Parathyroid adenoma (tissue), 2 donors: ENCODE results near the gene PRX.

Experiments used
- H2AFZ ChIP-seq: fragments of 300-600 bp; sonication (generic); one replicate; pipeline ENCODE4 v1.7.0; 2017; ENCODE audit warnings: antibody characterized with exemption, mild to moderate bottlenecking
- H3K27ac ChIP-seq: fragments of 300-600 bp; sonication (generic); one replicate; pipeline ENCODE4 v1.7.0; 2017
- H3K27me3 ChIP-seq: fragments of 300-600 bp; sonication (generic); one replicate; pipeline ENCODE4 v1.7.0; 2017; ENCODE audit warnings: low read length; ENCODE audit not compliant: control insufficient read depth, insufficient read depth
- H3K36me3 ChIP-seq: fragments of 300-600 bp; sonication (generic); one replicate; pipeline ENCODE4 v1.7.0; 2017; ENCODE audit warnings: low read length; ENCODE audit not compliant: control insufficient read depth, insufficient read depth
- H3K4me1 ChIP-seq: fragments of 300-600 bp; sonication (generic); one replicate; pipeline ENCODE4 v1.7.0; 2017; ENCODE audit warnings: control low read depth
- H3K4me2 ChIP-seq: fragments of 300-600 bp; sonication (generic); one replicate; pipeline ENCODE4 v1.7.0; 2017; ENCODE audit warnings: low read length
- H3K4me3 ChIP-seq: fragments of 300-600 bp; sonication (generic); one replicate; pipeline ENCODE4 v1.7.0; 2017; ENCODE audit warnings: low read depth, low read length
- H3K79me2 ChIP-seq: fragments of 300-600 bp; sonication (generic); one replicate; pipeline ENCODE4 v1.7.0; 2017; ENCODE audit warnings: control low read depth
- H3K9ac ChIP-seq: fragments of 300-600 bp; sonication (generic); one replicate; pipeline ENCODE4 v1.7.0; 2017; ENCODE audit warnings: mild to moderate bottlenecking
- H3K9me3 ChIP-seq: fragments of 300-600 bp; sonication (generic); one replicate; pipeline ENCODE4 v1.7.0; 2017; ENCODE audit warnings: low read length; ENCODE audit not compliant: control insufficient read depth
- TF ChIP-seq, protein P1 (sequence below): fragments of 300-600 bp; sonication (generic); IDR thresholded peaks from one replicate; pipeline ENCODE4 v1.7.0; 2017; ENCODE audit warnings: antibody characterized with exemption, mild to moderate bottlenecking
- donor health status: primary hyperparathyroidism.

PRX gene

DNA sequence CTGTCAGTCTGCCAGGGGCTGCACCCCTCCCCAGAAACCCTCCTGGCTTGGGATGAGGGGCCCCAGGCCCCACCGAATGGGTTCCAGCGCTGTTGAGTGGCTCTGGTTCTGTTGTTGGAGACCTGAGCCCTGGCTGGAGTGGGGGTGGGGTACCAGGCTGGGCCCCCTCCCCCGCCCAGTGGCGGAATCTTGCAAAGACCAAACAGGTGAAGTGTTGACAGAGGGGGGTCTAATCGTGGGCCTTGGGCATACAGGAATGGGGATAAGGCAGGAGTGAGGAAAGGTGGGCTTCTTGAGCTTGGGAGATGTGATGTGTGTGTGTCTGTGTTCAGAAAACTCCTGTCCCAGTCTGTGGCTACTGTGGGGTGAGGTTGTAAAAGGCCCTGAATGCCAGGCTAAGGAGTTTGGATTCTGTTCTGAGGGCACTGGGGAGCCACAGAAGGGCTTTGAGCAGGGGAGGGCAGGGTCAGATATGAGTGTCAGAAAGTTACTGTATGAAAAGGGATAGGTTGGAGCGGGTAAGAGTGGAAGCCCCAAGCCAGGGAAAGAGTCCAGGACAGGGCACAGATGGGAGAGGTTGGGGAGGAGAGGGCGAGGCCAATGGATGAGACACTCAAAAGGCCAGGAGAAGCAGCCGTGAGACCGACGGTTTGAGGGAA is 23.0 kb downstream of the PRX start, which contains the start of gene HIPK4:
Gene HIPK4 (minus strand): TSS at position 98 of the 659 bp plus-strand sequence. CDS start 279 bp downstream, outside the sequence.
- H3K27ac ChIP-seq, result no peak within 1 kb of the TSS
- H3K79me2 ChIP-seq, result no peaks in the 10 kb centered on the region
- H2AFZ ChIP-seq, result no peak within 1 kb of the TSS
- H3K9ac ChIP-seq, result no peak within 1 kb of the TSS
- no peaks in the 10 kb centered on the region for H3K27me3 ChIP-seq
- no peaks in the 10 kb centered on the region for H3K9me3 ChIP-seq
- H3K36me3 ChIP-seq, result no peaks in the 10 kb centered on the region
- H3K4me2 ChIP-seq, result no peak within 1 kb of the TSS
- no peak within 1 kb of the TSS for H3K4me3 ChIP-seq
- TF ChIP-seq, protein P1, sequence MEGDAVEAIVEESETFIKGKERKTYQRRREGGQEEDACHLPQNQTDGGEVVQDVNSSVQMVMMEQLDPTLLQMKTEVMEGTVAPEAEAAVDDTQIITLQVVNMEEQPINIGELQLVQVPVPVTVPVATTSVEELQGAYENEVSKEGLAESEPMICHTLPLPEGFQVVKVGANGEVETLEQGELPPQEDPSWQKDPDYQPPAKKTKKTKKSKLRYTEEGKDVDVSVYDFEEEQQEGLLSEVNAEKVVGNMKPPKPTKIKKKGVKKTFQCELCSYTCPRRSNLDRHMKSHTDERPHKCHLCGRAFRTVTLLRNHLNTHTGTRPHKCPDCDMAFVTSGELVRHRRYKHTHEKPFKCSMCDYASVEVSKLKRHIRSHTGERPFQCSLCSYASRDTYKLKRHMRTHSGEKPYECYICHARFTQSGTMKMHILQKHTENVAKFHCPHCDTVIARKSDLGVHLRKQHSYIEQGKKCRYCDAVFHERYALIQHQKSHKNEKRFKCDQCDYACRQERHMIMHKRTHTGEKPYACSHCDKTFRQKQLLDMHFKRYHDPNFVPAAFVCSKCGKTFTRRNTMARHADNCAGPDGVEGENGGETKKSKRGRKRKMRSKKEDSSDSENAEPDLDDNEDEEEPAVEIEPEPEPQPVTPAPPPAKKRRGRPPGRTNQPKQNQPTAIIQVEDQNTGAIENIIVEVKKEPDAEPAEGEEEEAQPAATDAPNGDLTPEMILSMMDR, result no peak
- peaks cover 10% of the 10 kb centered on the region for H3K4me1 ChIP-seq

DNA sequence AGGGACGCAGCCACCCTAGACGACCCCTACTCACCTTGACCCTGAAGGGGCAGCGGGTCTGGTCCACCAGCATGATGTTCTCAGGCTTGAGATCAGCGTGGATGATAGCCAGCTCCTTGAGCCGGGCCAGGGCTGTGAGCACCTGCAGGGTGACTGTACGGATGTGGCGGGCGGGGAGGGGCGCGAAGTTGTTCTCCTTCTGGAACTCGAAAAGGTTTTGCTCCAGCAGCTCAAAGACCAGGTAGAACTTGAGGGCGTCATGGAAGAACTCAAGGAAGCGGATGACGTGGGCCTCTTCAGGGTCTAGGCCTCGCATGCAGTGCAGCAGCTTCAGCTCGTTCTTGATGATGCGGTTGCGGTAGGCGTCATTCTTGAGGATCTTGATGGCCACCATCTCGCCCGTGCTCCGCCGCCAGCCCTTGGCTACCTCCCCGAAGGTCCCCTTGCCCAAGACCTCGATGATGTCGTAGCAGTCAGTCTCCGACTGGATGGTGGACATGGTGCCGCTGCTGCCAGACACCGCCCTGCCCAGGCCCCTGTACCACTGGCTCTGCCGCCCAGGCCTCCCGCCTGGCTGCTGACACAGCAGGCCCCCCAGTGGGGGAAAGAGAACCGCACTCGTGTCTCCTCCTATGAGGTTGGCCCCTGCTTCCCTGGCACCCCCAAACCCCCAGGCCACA is 23.6 kb downstream of the PRX start:
- Histone ChIP-seq H3K4me3 (no peak overlapping the region), H3K9ac (no peak overlapping the region), H3K9me3 (no peaks in the 10 kb centered on the region), H3K36me3 (no peaks in the 10 kb centered on the region), H3K4me1 (peaks cover 10% of the 10 kb centered on the region), H3K79me2 (no peaks in the 10 kb centered on the region), H3K4me2 (no peak overlapping the region), H2AFZ (no peak overlapping the region), H3K27me3 (no peaks in the 10 kb centered on the region), H3K27ac (no peak overlapping the region)
- TF ChIP-seq, protein P1, result no peak

- Histone ChIP-seq H2AFZ (no peak overlapping the region), H3K4me3 (no peak overlapping the region), H3K4me2 (no peak overlapping the region), H3K27ac (no peak overlapping the region), H3K4me1 (peaks cover 10% of the 10 kb centered on the region), H3K27me3 (no peaks in the 10 kb centered on the region), H3K36me3 (no peaks in the 10 kb centered on the region), H3K79me2 (no peaks in the 10 kb centered on the region), H3K9me3 (no peaks in the 10 kb centered on the region), H3K9ac (no peak overlapping the region)
- TF ChIP-seq, protein P1, result no peak
Measured at GRCh38 chr19:40388481-40388880, 24.7 kb downstream of the PRX start.

- no peak overlapping the region for H3K27ac ChIP-seq
- no peaks in the 10 kb centered on the region for H3K9me3 ChIP-seq
- H3K4me2 ChIP-seq, result no peak overlapping the region
- no peak overlapping the region for H3K9ac ChIP-seq
- H3K79me2 ChIP-seq, result no peaks in the 10 kb centered on the region
- TF ChIP-seq, protein P1, result no peak
- H3K4me1 ChIP-seq, result no peaks in the 10 kb centered on the region
- no peaks in the 10 kb centered on the region for H3K27me3 ChIP-seq
- H3K4me3 ChIP-seq, result no peak overlapping the region
- H2AFZ ChIP-seq, result no peak overlapping the region
- no peaks in the 10 kb centered on the region for H3K36me3 ChIP-seq
Measured at GRCh38 chr19:40387155-40387554, 26.0 kb downstream of the PRX start.
